ENCODE data around the gene SHC4.

DNA sequence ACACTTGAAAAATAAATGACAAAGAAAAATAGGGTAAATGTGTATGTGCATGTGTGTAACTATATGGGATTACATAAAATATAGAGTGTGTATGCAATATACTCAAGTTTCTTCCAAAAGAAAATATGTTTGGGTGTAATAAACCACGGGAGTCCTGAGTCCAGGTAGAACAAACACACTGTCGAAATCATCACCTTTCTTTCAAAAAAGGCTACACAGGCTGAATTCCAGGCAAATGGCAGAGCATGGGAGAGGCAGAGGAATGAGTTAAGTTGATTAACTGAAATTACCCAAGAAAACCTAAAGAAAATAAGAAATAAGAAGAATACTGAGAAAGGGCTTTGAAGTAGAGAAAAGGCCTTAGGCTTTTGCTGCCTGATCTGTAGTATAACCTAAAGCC is 179.0 kb downstream of the SHC4 start:
- no peak for TF ChIP-seq CTCF (conservative IDR thresholded peaks at IDR 0.05)
- no peak for TF ChIP-seq ZFX (IDR thresholded peaks at IDR 0.05)

All from C4-2B (cell line).